ENCODE data around the gene UNC13A. TPM values are rescaled to one million over a fixed set of nuclear protein-coding genes. Genes with fewer than 3 reads are reported as not detected.

UNC13A gene
- total and polyA plus RNA-seq, 2 of the 8 experiments (the other 6 are each of a cell fraction or from before 2014, with no cell fraction given): 13.1 to 47.6 TPM

DNA sequence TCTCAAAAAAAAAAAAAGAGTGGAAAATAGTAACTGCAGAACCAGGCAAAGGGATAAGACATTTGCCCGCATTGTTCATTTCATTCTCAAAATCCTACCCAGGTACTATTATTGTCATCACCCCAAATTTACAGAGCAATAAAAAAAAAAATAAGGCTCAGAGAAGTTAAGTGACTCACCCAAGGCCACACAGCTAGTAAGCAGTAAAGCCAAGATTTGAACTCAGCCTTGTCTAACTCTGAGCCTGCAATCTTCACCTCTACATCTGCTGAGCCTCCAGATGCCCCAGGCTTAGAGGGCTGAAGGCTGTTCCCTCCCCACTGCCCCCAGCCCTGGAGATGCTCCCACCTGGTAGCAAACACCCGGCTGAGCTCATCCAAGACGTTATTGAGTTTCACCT is 61.0 kb downstream of the UNC13A start:
- no peak overlapping the region for H2BK15ac ChIP-seq (ENCODE audit: low read length)
- no peaks in the 10 kb centered on the region for H3K79me2 ChIP-seq (ENCODE audit: control insufficient read depth in 1 of 2, insufficient read depth in 2 of 2, low read length in 2 of 2)
- H3K23me2 ChIP-seq (ENCODE audit: low read depth, low read length): peaks cover 19% of the 10 kb centered on the region; the same call in 1 of the 2 replicates
- no peak overlapping the region for H3K4me2 ChIP-seq (ENCODE audit: insufficient read depth in 1 of 2, low read depth in 2 of 2, low read length in 2 of 2)
- H2BK5ac ChIP-seq (ENCODE audit: low read depth, low read length): no peak overlapping the region
- H4K5ac ChIP-seq (ENCODE audit: insufficient read length, low read depth, low read length): no peak overlapping the region
- DNase-seq (ENCODE audit: low read depth in 1 of 2, low spot score in 2 of 2) (no peak), FAIRE-seq (no peak)
- H3K27me3 ChIP-seq (replicated peaks in 1 of 4; ENCODE audit: control insufficient read depth in 3 of 4, extremely low read depth in 1 of 4, insufficient read depth in 3 of 4, low read length in 3 of 4): no peaks in the 10 kb centered on the region
- no peak overlapping the region for H2AK5ac ChIP-seq (ENCODE audit: low read depth, low read length)
- H3K9ac ChIP-seq (replicated peaks in 1 of 4; ENCODE audit: extremely low read depth in 1 of 4, low read depth in 3 of 4, low read length in 3 of 4): no peak overlapping the region
- no peak overlapping the region for H3K27ac ChIP-seq (ENCODE audit: low read depth, low read length)
- no peak overlapping the region for H3K4me3 ChIP-seq (ENCODE audit: extremely low read depth in 1 of 4, insufficient read depth in 2 of 4, low read depth in 3 of 4, low read length in 4 of 4)
- H2BK12ac ChIP-seq (ENCODE audit: low read depth, low read length): no peak overlapping the region
- H2AFZ ChIP-seq (ENCODE audit: low read length): no peak overlapping the region
- no peak overlapping the region for H3K14ac ChIP-seq (ENCODE audit: insufficient read length)
- H3K23ac ChIP-seq (ENCODE audit: insufficient read length): no peak overlapping the region
- peaks cover 0 to 25% (median 14%) of the 10 kb centered on the region in 4 experiments; a peak in 7 of 8 replicates for H3K36me3 ChIP-seq (ENCODE audit: control insufficient read depth in 2 of 4, insufficient read depth in 4 of 4, low read length in 3 of 4)
- WGBS, 2 experiments (ENCODE audit: extremely low coverage in 1 of 2, insufficient coverage in 1 of 2, insufficient read length in 1 of 2, insufficient replicate concordance in 2 of 2, low coverage in 1 of 2, low lambda C conversion rate in 2 of 2, missing lambda C conversion rate in 1 of 2): 97% methylated on average over 3 of the region's 3 CpGs; no CpG with 5 or more reads in 1 of the 2 experiments
- H3K79me1 ChIP-seq (ENCODE audit: low read depth, low read length): no peaks in the 10 kb centered on the region; the same call in 1 of the 2 replicates
- ChIA-PET CTCF (ENCODE audit: partially characterized antibody) (interaction anchor here (0.8 to 1.2 kb wide), 4 partner anchors 14 to 175 kb away, joined by 3 to 4 read pairs (median 3); no protein-coding TSS in a partner anchor), POLR2A (ENCODE audit: partially characterized antibody) (interaction anchor here (1.5 kb wide), 1 partner anchor 22 kb away, joined by 5 read pairs; no protein-coding TSS in a partner anchor)
- no peaks in the 10 kb centered on the region; a peak in 1 of 4 replicates for H3K9me3 ChIP-seq (ENCODE audit: insufficient read depth in 2 of 2, low read depth in 1 of 2, low read length in 1 of 2)
- H3K18ac ChIP-seq (ENCODE audit: extremely low read depth, low read length): no peak overlapping the region
- H4K8ac ChIP-seq (ENCODE audit: extremely low read depth, insufficient read depth, low read length): no peak overlapping the region
- H3K4ac ChIP-seq (replicated peaks; ENCODE audit: insufficient read length, low read depth, low read length): no peak overlapping the region
- no peak overlapping the region for H3K56ac ChIP-seq (replicated peaks; ENCODE audit: insufficient read length, low read depth, low read length)
- TF ChIP-seq EGR1 (IDR thresholded peaks at IDR 0.05; ENCODE audit: borderline replicate concordance, low read depth, low read length) (no peak), KDM4A (IDR thresholded peaks at IDR 0.05; ENCODE audit: low read depth, low read length, severe bottlenecking) (no peak), CREB1 (IDR thresholded peaks at IDR 0.05) (no peak), RBBP5 (IDR thresholded peaks at IDR 0.05; ENCODE audit: borderline replicate concordance, low read depth, low read length) (no peak), YY1 (IDR thresholded peaks at IDR 0.05; ENCODE audit: low read depth, low read length) (no peak), CHD1 (IDR thresholded peaks at IDR 0.05; ENCODE audit: low read depth, low read length) (no peak), RNF2 (IDR thresholded peaks at IDR 0.05; ENCODE audit: borderline replicate concordance, low read depth, low read length, missing control alignments, poor library complexity, severe bottlenecking) (no peak), GABPA (IDR thresholded peaks at IDR 0.05; ENCODE audit: borderline replicate concordance, insufficient read depth, low read length) (no peak), SIX5 (IDR thresholded peaks at IDR 0.05; ENCODE audit: low read depth, low read length) (no peak)
- H2BK120ac ChIP-seq (replicated peaks; ENCODE audit: low read depth, low read length): no peak overlapping the region
- no peaks in the 10 kb centered on the region for H3K4me1 ChIP-seq (replicated peaks in 1 of 4; ENCODE audit: control insufficient read depth in 3 of 4, insufficient read depth in 4 of 4, low read length in 3 of 4)
- no peak overlapping the region for H4K91ac ChIP-seq (replicated peaks; ENCODE audit: insufficient read length, low read length)
- no peak overlapping the region for H2BK20ac ChIP-seq (ENCODE audit: low read length)
- H4K20me1 ChIP-seq (replicated peaks in 1 of 2; ENCODE audit: control insufficient read depth in 1 of 2, insufficient read depth in 2 of 2, low read length in 2 of 2): peaks cover 0 to 18% of the 10 kb centered on the region in 2 experiments
